SU-DHL-6 (cell line): ENCODE measurements around the gene FRMPD4.

Experiments
- EZH2phosphoT487 ChIP-seq: fragments of 200-600 bp; sonication (generic), shearing (Covaris generic); conservative IDR thresholded peaks from 2 replicates; pipeline ENCODE4 v1.6.1; 2018; ENCODE audit warnings: mild to moderate bottlenecking, antibody characterized with exemption, low read length, moderate library complexity, mixed read lengths
- TF ChIP-seq, protein P1 (sequence below): fragments of 200-600 bp; sonication (generic); IDR thresholded peaks from one replicate; pipeline ENCODE4 v1.5.1; 2017; ENCODE audit warnings: antibody characterized with exemption, mild to moderate bottlenecking, low read length, moderate library complexity; ENCODE audit not compliant: insufficient read depth, poor library complexity, severe bottlenecking

DNA sequence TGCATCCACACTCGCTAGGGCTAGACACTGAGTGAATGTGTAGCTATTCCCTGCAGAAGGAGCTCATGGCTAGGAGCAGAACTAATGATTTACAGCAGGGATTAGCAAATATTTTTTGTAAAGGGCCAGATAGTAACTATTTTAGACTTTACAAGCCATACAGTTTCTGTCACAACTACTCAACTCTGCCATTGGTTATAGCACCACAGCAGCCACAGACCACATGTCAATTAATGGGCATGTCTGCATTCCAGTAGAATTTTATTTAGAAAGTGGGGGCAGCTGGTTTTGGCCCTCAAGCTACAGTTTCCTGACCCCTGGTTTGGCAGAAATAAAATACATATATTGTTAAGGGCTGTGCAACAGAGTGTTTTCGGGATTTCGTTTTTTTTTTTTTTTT, 192.6 kb downstream of the FRMPD4 start:
- TF ChIP-seq, protein P1, sequence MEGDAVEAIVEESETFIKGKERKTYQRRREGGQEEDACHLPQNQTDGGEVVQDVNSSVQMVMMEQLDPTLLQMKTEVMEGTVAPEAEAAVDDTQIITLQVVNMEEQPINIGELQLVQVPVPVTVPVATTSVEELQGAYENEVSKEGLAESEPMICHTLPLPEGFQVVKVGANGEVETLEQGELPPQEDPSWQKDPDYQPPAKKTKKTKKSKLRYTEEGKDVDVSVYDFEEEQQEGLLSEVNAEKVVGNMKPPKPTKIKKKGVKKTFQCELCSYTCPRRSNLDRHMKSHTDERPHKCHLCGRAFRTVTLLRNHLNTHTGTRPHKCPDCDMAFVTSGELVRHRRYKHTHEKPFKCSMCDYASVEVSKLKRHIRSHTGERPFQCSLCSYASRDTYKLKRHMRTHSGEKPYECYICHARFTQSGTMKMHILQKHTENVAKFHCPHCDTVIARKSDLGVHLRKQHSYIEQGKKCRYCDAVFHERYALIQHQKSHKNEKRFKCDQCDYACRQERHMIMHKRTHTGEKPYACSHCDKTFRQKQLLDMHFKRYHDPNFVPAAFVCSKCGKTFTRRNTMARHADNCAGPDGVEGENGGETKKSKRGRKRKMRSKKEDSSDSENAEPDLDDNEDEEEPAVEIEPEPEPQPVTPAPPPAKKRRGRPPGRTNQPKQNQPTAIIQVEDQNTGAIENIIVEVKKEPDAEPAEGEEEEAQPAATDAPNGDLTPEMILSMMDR = no peak
- TF ChIP-seq EZH2phosphoT487 = no peak
